H9 (cell line): ENCODE data around the gene COTL1. TPM values are rescaled to one million over a fixed set of nuclear protein-coding genes. Genes with fewer than 3 reads are reported as not detected.

Experiments used
- DNase-seq: peaks from one replicate; pipeline ENCODE4 v3.0.0-alpha.2; 2017
- H2AFZ ChIP-seq: one replicate; pipeline ENCODE4 v1.6.1; 2013; ENCODE audit warnings: mild to moderate bottlenecking, low read length, control low read depth, moderate library complexity
- H2AK5ac ChIP-seq: 2 replicates; pipeline ENCODE4 v1.6.1; 2013; ENCODE audit warnings: low read length, control low read depth, mixed read lengths; ENCODE audit not compliant: insufficient read length
- H2BK120ac ChIP-seq: one replicate; pipeline ENCODE4 v1.6.1; 2013; ENCODE audit warnings: low read depth, mild to moderate bottlenecking, low read length, control low read depth, inconsistent platforms; ENCODE audit not compliant: poor library complexity, severe bottlenecking
- H2BK12ac ChIP-seq: 2 replicates; pipeline ENCODE4 v1.6.1; 2013; ENCODE audit warnings: low read length, control low read depth, mixed read lengths, low read depth; ENCODE audit not compliant: insufficient read length
- H2BK15ac ChIP-seq: 2 replicates; pipeline ENCODE4 v1.6.1; 2013; ENCODE audit warnings: low read depth, low read length, control low read depth
- H2BK20ac ChIP-seq: one replicate; pipeline ENCODE4 v1.6.1; 2013; ENCODE audit warnings: low read depth, mild to moderate bottlenecking, low read length, control low read depth, inconsistent platforms; ENCODE audit not compliant: poor library complexity, severe bottlenecking
- H2BK5ac ChIP-seq: 2 replicates; pipeline ENCODE4 v1.6.1; 2013; ENCODE audit warnings: low read length, control low read depth, mixed read lengths; ENCODE audit not compliant: insufficient read length
- H3K14ac ChIP-seq: 2 replicates; pipeline ENCODE4 v1.6.1; 2013; ENCODE audit warnings: low read length, control low read depth; ENCODE audit not compliant: insufficient read depth
- H3K18ac ChIP-seq: 2 replicates; pipeline ENCODE4 v1.6.1; 2013; ENCODE audit warnings: low read depth, mild to moderate bottlenecking, mixed read lengths, low read length, control low read depth; ENCODE audit not compliant: insufficient read length
- H3K23ac ChIP-seq: 2 replicates; pipeline ENCODE4 v1.6.1; 2013; ENCODE audit warnings: low read length, control low read depth, mixed read lengths, low read depth; ENCODE audit not compliant: insufficient read length
- H3K23me2 ChIP-seq: 2 replicates; pipeline ENCODE4 v1.6.1; 2013; ENCODE audit warnings: low read depth, mild to moderate bottlenecking, mixed read lengths, low read length, control low read depth; ENCODE audit not compliant: insufficient read length, poor library complexity, severe bottlenecking
- H3K27ac ChIP-seq: 2 replicates; pipeline ENCODE4 v1.5.1; 2013; ENCODE audit warnings: low read length, control low read depth, mixed read lengths, low read depth; ENCODE audit not compliant: insufficient read length
- H3K27me3 ChIP-seq: 2 replicates; pipeline ENCODE4 v1.6.1; 2013; ENCODE audit warnings: low read length, control low read depth, inconsistent platforms; ENCODE audit not compliant: insufficient read depth
- H3K4ac ChIP-seq: 2 replicates; pipeline ENCODE4 v1.6.1; 2013; ENCODE audit warnings: low read depth, mild to moderate bottlenecking, control low read depth, inconsistent platforms, low read length, moderate library complexity
- H3K4me1 ChIP-seq: 2 replicates; pipeline ENCODE4 v1.6.1; 2013; ENCODE audit warnings: low read length, control low read depth, inconsistent platforms; ENCODE audit not compliant: insufficient read depth
- H3K4me2 ChIP-seq: 2 replicates; pipeline ENCODE4 v1.6.1; 2013; ENCODE audit warnings: low read length, control low read depth, mixed read lengths; ENCODE audit not compliant: insufficient read length, insufficient read depth
- H3K56ac ChIP-seq: 2 replicates; pipeline ENCODE4 v1.6.1; 2013; ENCODE audit warnings: low read depth, mild to moderate bottlenecking, mixed read lengths, low read length, control low read depth; ENCODE audit not compliant: insufficient read length
- H3K79me1 ChIP-seq: 2 replicates; pipeline ENCODE4 v1.6.1; 2013; ENCODE audit warnings: low read depth, mild to moderate bottlenecking, moderate library complexity, low read length, control low read depth, inconsistent platforms; ENCODE audit not compliant: insufficient read depth, poor library complexity, severe bottlenecking
- H3K79me2 ChIP-seq: 2 replicates; pipeline ENCODE4 v1.6.1; 2013; ENCODE audit warnings: low read length, control low read depth, inconsistent platforms; ENCODE audit not compliant: insufficient read depth
- H3K9ac ChIP-seq: 2 replicates; pipeline ENCODE4 v1.6.1; 2013; ENCODE audit warnings: low read length, control low read depth, mixed read lengths; ENCODE audit not compliant: insufficient read length; ENCODE audit errors: extremely low read depth
- H3K9me3 ChIP-seq: one replicate; pipeline ENCODE4 v1.6.1; 2013; ENCODE audit warnings: low read depth, low read length, inconsistent platforms; ENCODE audit not compliant: control insufficient read depth
- H3T11ph ChIP-seq: one replicate; pipeline ENCODE4 v1.6.1; 2013; ENCODE audit warnings: mild to moderate bottlenecking, low read length, control low read depth, inconsistent platforms
- H4K20me1 ChIP-seq: one replicate; pipeline ENCODE4 v1.6.1; 2013; ENCODE audit not compliant: control insufficient read depth, insufficient read length, insufficient read depth
- H4K5ac ChIP-seq: 2 replicates; pipeline ENCODE4 v1.6.1; 2013; ENCODE audit warnings: low read depth, mild to moderate bottlenecking, mixed read lengths, low read length, control low read depth; ENCODE audit not compliant: insufficient read length
- H4K8ac ChIP-seq: replicated peaks from 2 replicates; pipeline ENCODE4 v1.6.1; 2013; ENCODE audit warnings: low read length, control low read depth, mixed read lengths, low read depth; ENCODE audit not compliant: insufficient read length
- H4K91ac ChIP-seq: 2 replicates; pipeline ENCODE4 v1.6.1; 2013; ENCODE audit warnings: low read depth, mild to moderate bottlenecking, moderate library complexity, mixed read lengths, low read length, control low read depth; ENCODE audit not compliant: insufficient read length
- H3K27ac Mint-ChIP-seq, 3 experiments: 2 replicates in 2 of 3; 3 replicates in 1 of 3; pipeline ENCODE4 v1.8.0; 2020 to 2021; ENCODE audit warnings: mixed read lengths in 3 of 3, mild to moderate bottlenecking in 1 of 3, moderate library complexity in 1 of 3
- H3K27me3 Mint-ChIP-seq: 2 replicates; pipeline ENCODE4 v1.8.0; 2021; ENCODE audit warnings: low read depth, mild to moderate bottlenecking, moderate library complexity, mixed read lengths
- H3K36me3 Mint-ChIP-seq, 3 experiments: 2 replicates in 2 of 3; 3 replicates in 1 of 3; pipeline ENCODE4 v1.8.0; 2020 to 2021; ENCODE audit warnings: low read depth in 3 of 3, mixed read lengths in 3 of 3; ENCODE audit not compliant: insufficient read depth in 1 of 3
- H3K4me1 Mint-ChIP-seq, 2 experiments: 2 replicates each; pipeline ENCODE4 v1.8.0; 2020; ENCODE audit warnings: mixed read lengths in 2 of 2
- H3K4me3 Mint-ChIP-seq, 2 experiments: 2 replicates in 1 of 2; 3 replicates in 1 of 2; pipeline ENCODE4 v1.8.0; 2020 to 2021; ENCODE audit warnings: mild to moderate bottlenecking in 2 of 2, mixed read lengths in 2 of 2, moderate library complexity in 1 of 2
- H3K9me3 Mint-ChIP-seq, 2 experiments: 2 replicates in 1 of 2; 3 replicates in 1 of 2; pipeline ENCODE4 v1.8.0; 2020; ENCODE audit warnings: mild to moderate bottlenecking in 2 of 2, mixed read lengths in 2 of 2, moderate library complexity in 1 of 2
- CTCF ChIP-seq: fragments of 200-600 bp; sonication (generic); conservative IDR thresholded peaks from 3 replicates; pipeline ENCODE4 v1.8.0; 2021; ENCODE audit warnings: antibody characterized with exemption, mild to moderate bottlenecking
- WGBS: extraction: QIAGEN DNeasy Blood & Tissue Kit; methylation state at CpG from one replicate; pipeline ENCODE4 v1.1.7; 2013; ENCODE audit warnings: missing lambda C conversion rate, low lambda C conversion rate, mixed read lengths; ENCODE audit not compliant: insufficient read length; ENCODE audit errors: extremely low coverage; 5-methylcytosine and 5-hydroxymethylcytosine counted together
- total RNA-seq: library from RNA; stranded (reverse); gene quantifications from 2 replicates; pipeline ENCODE4 v1.2.1, GENCODE V29; 2021

The COTL1 gene
- total RNA-seq, 1 experiment from 2014 or later: 81.4 TPM

GRCh38 chr16:84640145-84640544, 22.3 kb upstream of the COTL1 start:
- Histone ChIP-seq H2BK120ac (no peak overlapping the region), H2AFZ (no peak overlapping the region), H3K23me2 (no peaks in the 10 kb centered on the region), H4K20me1 (no peaks in the 10 kb centered on the region), H3T11ph (no peak overlapping the region), H3K27me3 (no peaks in the 10 kb centered on the region), H3K79me1 (no peaks in the 10 kb centered on the region), H3K4me1 (no peaks in the 10 kb centered on the region; the same call in 1 of the 2 replicates), H3K56ac (no peak overlapping the region), H3K4ac (no peak overlapping the region), H3K14ac (no peak overlapping the region), H3K18ac (no peak overlapping the region), H3K4me2 (no peak overlapping the region), H4K8ac (no peak overlapping the region), H3K27ac (no peak overlapping the region), H2AK5ac (no peak overlapping the region), H3K9ac (no peak overlapping the region), H2BK15ac (no peak overlapping the region), H4K91ac (no peak overlapping the region), H2BK12ac (no peak overlapping the region), H2BK20ac (no peak overlapping the region), H3K79me2 (no peaks in the 10 kb centered on the region), H2BK5ac (no peak overlapping the region), H4K5ac (no peak overlapping the region), H3K9me3 (no peaks in the 10 kb centered on the region), H3K23ac (no peak overlapping the region)
- no peaks in the 10 kb centered on the region for H3K36me3 Mint-ChIP-seq
- H3K4me1 Mint-ChIP-seq: peaks cover 13 to 19% of the 10 kb centered on the region in 2 experiments
- peaks cover 3% of the 10 kb centered on the region for H3K27me3 Mint-ChIP-seq
- TF ChIP-seq CTCF: no peak
- no peak for DNase-seq
- no CpG with 5 or more reads among the region's 5 CpGs for whole genome bisulfite sequencing
- peaks cover 0 to 2% of the 10 kb centered on the region in 2 experiments; a peak in 2 of 5 replicates for H3K9me3 Mint-ChIP-seq
- no peak overlapping the region for H3K4me3 Mint-ChIP-seq
- H3K27ac Mint-ChIP-seq: no peak overlapping the region
